Nephron (organoid): Measurements from ENCODE around the gene RBFA.

Experiments used
- H3K27ac Mint-ChIP-seq, 3 experiments: 2 replicates each; pipeline ENCODE4 v1.8.0; 2020; ENCODE audit warnings: mixed read lengths in 3 of 3, mild to moderate bottlenecking in 2 of 3, moderate library complexity in 1 of 3
- H3K27me3 Mint-ChIP-seq: 2 replicates; pipeline ENCODE4 v1.8.0; 2021; ENCODE audit warnings: low read depth, mild to moderate bottlenecking, moderate library complexity, mixed read lengths
- H3K36me3 Mint-ChIP-seq: 2 replicates; pipeline ENCODE4 v1.8.0; 2020; ENCODE audit warnings: low read depth, mixed read lengths
- H3K4me1 Mint-ChIP-seq: 2 replicates; pipeline ENCODE4 v1.8.0; 2020; ENCODE audit warnings: mixed read lengths
- H3K4me3 Mint-ChIP-seq, 3 experiments: 2 replicates each; pipeline ENCODE4 v1.8.0; 2020; ENCODE audit warnings: mild to moderate bottlenecking in 3 of 3, mixed read lengths in 3 of 3, moderate library complexity in 2 of 3
- H3K9me3 Mint-ChIP-seq: 2 replicates; pipeline ENCODE4 v1.8.0; 2020; ENCODE audit warnings: mixed read lengths
- CTCF ChIP-seq, 3 experiments: fragments of 200-600 bp; sonication (generic); IDR thresholded peaks; one replicate each; pipeline ENCODE4 v1.5.0; 2021; ENCODE audit warnings: antibody characterized with exemption in 3 of 3; ENCODE audit not compliant: unreplicated experiment in 3 of 3

RBFA gene

GRCh38 chr18:80050797-80051196 lies 16.6 kb downstream of the RBFA start:
- peaks cover 53% of the 10 kb centered on the region for H3K9me3 Mint-ChIP-seq
- H3K27me3 Mint-ChIP-seq: no peaks in the 10 kb centered on the region
- H3K4me3 Mint-ChIP-seq: no peak overlapping the region
- no peak overlapping the region for H3K27ac Mint-ChIP-seq
- no peak for TF ChIP-seq CTCF (IDR thresholded peaks at IDR 0.05; ENCODE audit: unreplicated experiment in 3 of 3)
- H3K36me3 Mint-ChIP-seq: peaks cover 79% of the 10 kb centered on the region
- peaks cover 13% of the 10 kb centered on the region for H3K4me1 Mint-ChIP-seq

- H3K27me3 Mint-ChIP-seq: no peaks in the 10 kb centered on the region
- no peak overlapping the region for H3K4me3 Mint-ChIP-seq
- no peaks in the 10 kb centered on the region for H3K4me1 Mint-ChIP-seq
- peaks cover 81% of the 10 kb centered on the region for H3K9me3 Mint-ChIP-seq
- TF ChIP-seq CTCF (IDR thresholded peaks at IDR 0.05; ENCODE audit: unreplicated experiment in 3 of 3): no peak
- H3K27ac Mint-ChIP-seq: no peak overlapping the region
- peaks cover 61% of the 10 kb centered on the region for H3K36me3 Mint-ChIP-seq
Observed at GRCh38 chr18:80056095-80056494, 21.9 kb downstream of the RBFA start.

- peaks cover 46% of the 10 kb centered on the region for H3K36me3 Mint-ChIP-seq
- H3K9me3 Mint-ChIP-seq: peaks cover 61% of the 10 kb centered on the region
- H3K4me1 Mint-ChIP-seq: no peaks in the 10 kb centered on the region
- TF ChIP-seq CTCF (IDR thresholded peaks at IDR 0.05; ENCODE audit: unreplicated experiment in 3 of 3): no peak
- H3K27ac Mint-ChIP-seq: no peak overlapping the region
- no peak overlapping the region for H3K4me3 Mint-ChIP-seq
- no peaks in the 10 kb centered on the region for H3K27me3 Mint-ChIP-seq
Observed at GRCh38 chr18:80059945-80060344, 25.7 kb downstream of the RBFA start.

GRCh38 chr18:80065705-80066104 lies 31.5 kb downstream of the RBFA start:
- TF ChIP-seq CTCF (IDR thresholded peaks at IDR 0.05; ENCODE audit: unreplicated experiment in 3 of 3): no peak
- Mint-ChIP-seq H3K27ac (no peak overlapping the region), H3K36me3 (peaks cover 23% of the 10 kb centered on the region)

GRCh38 chr18:80067321-80067720 lies 33.1 kb downstream of the RBFA start:
- Mint-ChIP-seq H3K27ac (no peak overlapping the region), H3K36me3 (peaks cover 20% of the 10 kb centered on the region), H3K4me3 (no peak overlapping the region), H3K9me3 (peaks cover 13% of the 10 kb centered on the region), H3K4me1 (no peaks in the 10 kb centered on the region), H3K27me3 (no peaks in the 10 kb centered on the region)
- no peak for TF ChIP-seq CTCF (IDR thresholded peaks at IDR 0.05; ENCODE audit: unreplicated experiment in 3 of 3)

More at GRCh38 chr18:80065705-80066104, 31.5 kb downstream of the RBFA start:
- H3K4me3 Mint-ChIP-seq: no peak overlapping the region
- H3K4me1 Mint-ChIP-seq: no peaks in the 10 kb centered on the region
- no peaks in the 10 kb centered on the region for H3K27me3 Mint-ChIP-seq
- H3K9me3 Mint-ChIP-seq: peaks cover 22% of the 10 kb centered on the region

- no peaks in the 10 kb centered on the region for H3K27me3 Mint-ChIP-seq
Observed at GRCh38 chr18:80067897-80068296, 33.7 kb downstream of the RBFA start.

More at GRCh38 chr18:80067897-80068296, 33.7 kb downstream of the RBFA start:
- Mint-ChIP-seq H3K4me3 (no peak overlapping the region), H3K4me1 (no peaks in the 10 kb centered on the region), H3K9me3 (peaks cover 8% of the 10 kb centered on the region), H3K36me3 (peaks cover 20% of the 10 kb centered on the region), H3K27ac (no peak overlapping the region)
- TF ChIP-seq CTCF (IDR thresholded peaks at IDR 0.05; ENCODE audit: unreplicated experiment in 3 of 3): no peak
